NCI-H1694 (cell line): ENCODE results near the gene SLC25A33.

Source experiments
- DNase-seq: peaks from one replicate; lab custom pipeline; 2025; lab: John Stamatoyannopoulos, UW

The SLC25A33 gene

GRCh38 chr1:9588551-9589143, 49.4 kb downstream of the SLC25A33 start, which contains the start of gene TMEM201:
TSS of gene TMEM201 (plus strand) at chr1:9588911. CDS start at chr1:9588931, 20 bp downstream.
- DNase-seq = peak; percentile 64

GRCh38 chr1:9589144-9589718, 50.0 kb downstream of the SLC25A33 start:
- DNase-seq = no peak

- no peak for DNase-seq
These were observed 50.5 kb downstream of the SLC25A33 start for GRCh38 chr1:9589719-9590157.

GRCh38 chr1:9590201-9590600, 50.9 kb downstream of the SLC25A33 start:
- no peak for DNase-seq

GRCh38 chr1:9590945-9591668, 51.8 kb downstream of the SLC25A33 start:
- DNase-seq = no peak

- peak; percentile 73 for DNase-seq
These were observed 52.6 kb downstream of the SLC25A33 start for GRCh38 chr1:9591669-9592509.

- no peak for DNase-seq
These were observed 53.3 kb downstream of the SLC25A33 start for GRCh38 chr1:9592510-9593075.

GRCh38 chr1:9593147-9593491, 53.9 kb downstream of the SLC25A33 start:
- no peak for DNase-seq

- DNase-seq = peak; percentile 73
These were observed 54.5 kb downstream of the SLC25A33 start for GRCh38 chr1:9593492-9594465.

- no peak for DNase-seq
These were observed 55.3 kb downstream of the SLC25A33 start for GRCh38 chr1:9594471-9595155.

- DNase-seq = no peak
These were observed 56.1 kb downstream of the SLC25A33 start for GRCh38 chr1:9595156-9595967.

GRCh38 chr1:9595968-9596340, 56.7 kb downstream of the SLC25A33 start:
- no peak for DNase-seq

GRCh38 chr1:9596415-9597123, 57.3 kb downstream of the SLC25A33 start:
- no peak for DNase-seq

- DNase-seq = no peak
These were observed 58.4 kb downstream of the SLC25A33 start for GRCh38 chr1:9597361-9598315.

GRCh38 chr1:9598316-9598700, 59.0 kb downstream of the SLC25A33 start:
- no peak for DNase-seq

- DNase-seq = no peak
These were observed 60.5 kb downstream of the SLC25A33 start for GRCh38 chr1:9599741-9600140.
